ENCODE results near the gene ISM2. TPM values are rescaled to one million over a fixed set of nuclear protein-coding genes. Genes with fewer than 3 reads are reported as not detected.

The ISM2 gene
- total RNA-seq, 1 experiment from 2014 or later = not detected

GRCh38 chr14:77485256-77485655 is 13.4 kb downstream of the ISM2 start (continued):
- TF ChIP-seq CTCF (IDR thresholded peaks at IDR 0.05 in 2 of 3, conservative IDR thresholded peaks at IDR 0.05 in 1 of 3; ENCODE audit: borderline replicate concordance in 1 of 3, insufficient read depth in 1 of 3, low read depth in 2 of 3, low read length in 2 of 3) (no peak), CBX3 (IDR thresholded peaks at IDR 0.05; ENCODE audit: low read depth) (no peak), ZFX (IDR thresholded peaks at IDR 0.05) (no peak), ZNF274 (IDR thresholded peaks at IDR 0.05; ENCODE audit: low read depth, low read length) (no peak), EZH2 (IDR thresholded peaks at IDR 0.05) (no peak), SRF (IDR thresholded peaks at IDR 0.05; ENCODE audit: low read depth) (no peak), MAX (IDR thresholded peaks at IDR 0.05) (no peak)

- DNase-seq (ENCODE audit: low read depth, low spot score) = no peak
- no TSS peak for BruUV-seq (replicated peaks)
- Histone ChIP-seq H3K9me3 (ENCODE audit: control insufficient read depth in 1 of 2, insufficient read depth in 1 of 2, low read depth in 1 of 2, low read length in 2 of 2) (no peaks in the 10 kb centered on the region), H4K20me1 (ENCODE audit: insufficient read depth) (no peaks in the 10 kb centered on the region), H3K79me2 (ENCODE audit: insufficient read depth, low read length) (no peaks in the 10 kb centered on the region), H3K4me2 (ENCODE audit: low read length) (no peak overlapping the region), H3K4me1 (ENCODE audit: control insufficient read depth in 1 of 2, insufficient read depth in 2 of 2, low read length in 2 of 2) (no peaks in the 10 kb centered on the region), H3K36me3 (ENCODE audit: control insufficient read depth in 1 of 2, insufficient read depth in 2 of 2, low read length in 2 of 2) (no peaks in the 10 kb centered on the region), H2AFZ (ENCODE audit: low read depth, low read length, poor library complexity, severe bottlenecking) (no peak overlapping the region), H3K27me3 (ENCODE audit: insufficient read depth, low read length) (no peaks in the 10 kb centered on the region), H3K4me3 (replicated peaks in 1 of 2; ENCODE audit: low read depth in 1 of 2, low read length in 2 of 2) (no peak overlapping the region), H3K9me2 (ENCODE audit: insufficient read depth) (no peaks in the 10 kb centered on the region), H3K27ac (ENCODE audit: low read depth, low read length) (no peak overlapping the region), H3K9ac (ENCODE audit: low read length) (no peak overlapping the region)
- ChIA-PET CTCF (no interaction called here), RAD21 (ENCODE audit: low non-redundant PET in 1 of 2, low total read pairs in 2 of 2, uncharacterized antibody in 2 of 2, unreplicated experiment in 2 of 2) (no interaction called here), POLR2A (no interaction called here)
- no peak for TF ChIP-seq TCF7L2 (IDR thresholded peaks at IDR 0.05; ENCODE audit: borderline replicate concordance, extremely low read depth, insufficient read depth, insufficient read length)
- no peak for TF ChIP-seq CTCF (IDR thresholded peaks at IDR 0.05 in 2 of 3, conservative IDR thresholded peaks at IDR 0.05 in 1 of 3; ENCODE audit: borderline replicate concordance in 1 of 3, insufficient read depth in 1 of 3, low read depth in 2 of 3, low read length in 2 of 3)
- TF ChIP-seq MAX (IDR thresholded peaks at IDR 0.05) = no peak
- no peak for TF ChIP-seq YY1 (IDR thresholded peaks at IDR 0.05; ENCODE audit: extremely low read depth, insufficient replicate concordance, low read depth, low read length)
- TF ChIP-seq SIN3A (IDR thresholded peaks at IDR 0.05; ENCODE audit: low read depth) = no peak
- TF ChIP-seq FOSL1 (IDR thresholded peaks at IDR 0.05; ENCODE audit: low read depth) = no peak
- intact Hi-C loops (cut with micrococcal nuclease) = no loop called here
- ATAC-seq = no peak
Observed at GRCh38 chr14:77482422-77482821, 16.2 kb downstream of the ISM2 start.

Measured in HCT116 (cell line).